Parathyroid adenoma (tissue), 2 donors: ENCODE measurements around the gene KLRG1.

Experiments
- H2AFZ ChIP-seq: fragments of 300-600 bp; sonication (generic); one replicate; pipeline ENCODE4 v1.7.0; 2017; ENCODE audit warnings: antibody characterized with exemption, mild to moderate bottlenecking
- H3K27ac ChIP-seq: fragments of 300-600 bp; sonication (generic); one replicate; pipeline ENCODE4 v1.7.0; 2017
- H3K27me3 ChIP-seq: fragments of 300-600 bp; sonication (generic); one replicate; pipeline ENCODE4 v1.7.0; 2017; ENCODE audit warnings: low read length; ENCODE audit not compliant: control insufficient read depth, insufficient read depth
- H3K36me3 ChIP-seq: fragments of 300-600 bp; sonication (generic); one replicate; pipeline ENCODE4 v1.7.0; 2017; ENCODE audit warnings: low read length; ENCODE audit not compliant: control insufficient read depth, insufficient read depth
- H3K4me1 ChIP-seq: fragments of 300-600 bp; sonication (generic); one replicate; pipeline ENCODE4 v1.7.0; 2017; ENCODE audit warnings: control low read depth
- H3K4me2 ChIP-seq: fragments of 300-600 bp; sonication (generic); one replicate; pipeline ENCODE4 v1.7.0; 2017; ENCODE audit warnings: low read length
- H3K4me3 ChIP-seq: fragments of 300-600 bp; sonication (generic); one replicate; pipeline ENCODE4 v1.7.0; 2017; ENCODE audit warnings: low read depth, low read length
- H3K79me2 ChIP-seq: fragments of 300-600 bp; sonication (generic); one replicate; pipeline ENCODE4 v1.7.0; 2017; ENCODE audit warnings: control low read depth
- H3K9ac ChIP-seq: fragments of 300-600 bp; sonication (generic); one replicate; pipeline ENCODE4 v1.7.0; 2017; ENCODE audit warnings: mild to moderate bottlenecking
- H3K9me3 ChIP-seq: fragments of 300-600 bp; sonication (generic); one replicate; pipeline ENCODE4 v1.7.0; 2017; ENCODE audit warnings: low read length; ENCODE audit not compliant: control insufficient read depth
- CTCF ChIP-seq: fragments of 300-600 bp; sonication (generic); IDR thresholded peaks from one replicate; pipeline ENCODE4 v1.7.0; 2017; ENCODE audit warnings: antibody characterized with exemption, mild to moderate bottlenecking
- donor health status: primary hyperparathyroidism.

Gene KLRG1

GRCh38 chr12:8987685-8988084, 1.7 kb upstream of the KLRG1 start:
- Histone ChIP-seq H3K27ac (no peak overlapping the region), H3K4me2 (no peak overlapping the region), H3K36me3 (no peaks in the 10 kb centered on the region), H3K9ac (no peak overlapping the region), H3K4me3 (no peak overlapping the region), H3K9me3 (no peaks in the 10 kb centered on the region), H2AFZ (no peak overlapping the region), H3K27me3 (no peaks in the 10 kb centered on the region), H3K4me1 (no peaks in the 10 kb centered on the region), H3K79me2 (no peaks in the 10 kb centered on the region)
- no peak for TF ChIP-seq CTCF

GRCh38 chr12:8991371-8992345, 2.3 kb downstream of the KLRG1 start:
- H3K9me3 ChIP-seq = no peaks in the 10 kb centered on the region
- no peak for TF ChIP-seq CTCF
- H3K4me1 ChIP-seq = no peaks in the 10 kb centered on the region
- no peak overlapping the region for H2AFZ ChIP-seq
- H3K79me2 ChIP-seq = no peaks in the 10 kb centered on the region
- no peak overlapping the region for H3K4me2 ChIP-seq
- H3K36me3 ChIP-seq = no peaks in the 10 kb centered on the region
- H3K27ac ChIP-seq = no peak overlapping the region
- H3K27me3 ChIP-seq = no peaks in the 10 kb centered on the region
- H3K9ac ChIP-seq = no peak overlapping the region
- no peak overlapping the region for H3K4me3 ChIP-seq

GRCh38 chr12:8993827-8994226, 4.5 kb downstream of the KLRG1 start:
- no peak overlapping the region for H3K9ac ChIP-seq
- no peaks in the 10 kb centered on the region for H3K9me3 ChIP-seq
- no peaks in the 10 kb centered on the region for H3K79me2 ChIP-seq
- H3K4me3 ChIP-seq = no peak overlapping the region
- TF ChIP-seq CTCF = no peak
- H3K27ac ChIP-seq = no peak overlapping the region
- no peaks in the 10 kb centered on the region for H3K27me3 ChIP-seq
- no peak overlapping the region for H3K4me2 ChIP-seq
- H3K36me3 ChIP-seq = no peaks in the 10 kb centered on the region
- no peak overlapping the region for H2AFZ ChIP-seq
- no peaks in the 10 kb centered on the region for H3K4me1 ChIP-seq

GRCh38 chr12:8995021-8995775, 5.9 kb downstream of the KLRG1 start:
- TF ChIP-seq CTCF = no peak
- Histone ChIP-seq H3K27me3 (no peaks in the 10 kb centered on the region), H3K36me3 (no peaks in the 10 kb centered on the region), H3K79me2 (no peaks in the 10 kb centered on the region), H3K27ac (no peak overlapping the region), H2AFZ (no peak overlapping the region), H3K4me2 (no peak overlapping the region), H3K9me3 (no peaks in the 10 kb centered on the region), H3K4me1 (no peaks in the 10 kb centered on the region), H3K9ac (no peak overlapping the region), H3K4me3 (no peak overlapping the region)
